ENCODE data around the gene SLCO1A2.
"Not testable (repeated sequence)": the region's sequence is repeated elsewhere in the genome, so short reads cannot be mapped to it uniquely, and the experiment has no call there.

DNA sequence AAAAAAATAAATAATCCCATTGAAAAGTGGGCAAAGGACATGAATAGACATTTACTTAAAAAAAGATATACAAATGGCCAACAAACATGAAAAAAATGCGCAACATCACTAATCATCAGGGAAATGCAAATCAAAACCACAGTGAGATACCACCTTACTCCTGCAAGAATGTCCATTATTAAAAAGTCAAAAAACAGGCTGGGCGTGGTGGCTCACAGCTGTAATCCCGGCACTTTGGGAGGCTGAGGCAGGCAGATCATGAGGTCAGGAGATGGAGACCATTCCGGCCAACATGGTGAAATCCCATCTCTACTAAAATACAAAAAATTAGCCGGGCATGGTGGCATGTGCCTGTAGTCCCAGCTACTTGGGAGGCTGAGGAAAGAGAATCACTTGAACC, 46.6 kb upstream of the SLCO1A2 start:
- TF ChIP-seq, protein P1, sequence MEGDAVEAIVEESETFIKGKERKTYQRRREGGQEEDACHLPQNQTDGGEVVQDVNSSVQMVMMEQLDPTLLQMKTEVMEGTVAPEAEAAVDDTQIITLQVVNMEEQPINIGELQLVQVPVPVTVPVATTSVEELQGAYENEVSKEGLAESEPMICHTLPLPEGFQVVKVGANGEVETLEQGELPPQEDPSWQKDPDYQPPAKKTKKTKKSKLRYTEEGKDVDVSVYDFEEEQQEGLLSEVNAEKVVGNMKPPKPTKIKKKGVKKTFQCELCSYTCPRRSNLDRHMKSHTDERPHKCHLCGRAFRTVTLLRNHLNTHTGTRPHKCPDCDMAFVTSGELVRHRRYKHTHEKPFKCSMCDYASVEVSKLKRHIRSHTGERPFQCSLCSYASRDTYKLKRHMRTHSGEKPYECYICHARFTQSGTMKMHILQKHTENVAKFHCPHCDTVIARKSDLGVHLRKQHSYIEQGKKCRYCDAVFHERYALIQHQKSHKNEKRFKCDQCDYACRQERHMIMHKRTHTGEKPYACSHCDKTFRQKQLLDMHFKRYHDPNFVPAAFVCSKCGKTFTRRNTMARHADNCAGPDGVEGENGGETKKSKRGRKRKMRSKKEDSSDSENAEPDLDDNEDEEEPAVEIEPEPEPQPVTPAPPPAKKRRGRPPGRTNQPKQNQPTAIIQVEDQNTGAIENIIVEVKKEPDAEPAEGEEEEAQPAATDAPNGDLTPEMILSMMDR (IDR thresholded peaks at IDR 0.05; ENCODE audit: low read depth, low read length): not testable (repeated sequence)
- TF ChIP-seq EZH2phosphoT487 (IDR thresholded peaks at IDR 0.05; ENCODE audit: low read depth): not testable (repeated sequence)
